Astrocyte of the cerebellum (primary cell): ENCODE measurements around the gene MYZAP.

Source experiments
- DNase-seq: peaks from one replicate; pipeline ENCODE4 v3.0.0-alpha.2; 2011; ENCODE audit warnings: low read depth
- H3K4me3 ChIP-seq: 2 replicates; pipeline ENCODE4 v1.5.1; 2011; ENCODE audit warnings: mild to moderate bottlenecking, low read depth, low read length, moderate library complexity
- CTCF ChIP-seq: IDR thresholded peaks from 2 replicates; pipeline ENCODE4 v1.5.1; 2012; ENCODE audit warnings: low read length, low read depth, moderate library complexity, mild to moderate bottlenecking; ENCODE audit errors: missing control alignments
- in situ Hi-C: cut with HindIII; loops from 2 replicates; pipeline ENCODE4 v1.10.0; 2017; ENCODE audit warnings: low sequenced_read_pairs

The MYZAP gene

GRCh38 chr15:57647791-57648130, 56.1 kb downstream of the MYZAP start:
- DNase-seq = no peak
- in situ Hi-C loops = no loop called here
- no peak for TF ChIP-seq CTCF
- no peak overlapping the region for H3K4me3 ChIP-seq

GRCh38 chr15:57649138-57649537, 57.4 kb downstream of the MYZAP start:
- no peak for TF ChIP-seq CTCF
- DNase-seq = no peak

GRCh38 chr15:57651445-57651844, 59.7 kb downstream of the MYZAP start:
- H3K4me3 ChIP-seq = no peak overlapping the region
- no peak for DNase-seq
- in situ Hi-C loops = no loop called here
- TF ChIP-seq CTCF = no peak

More at GRCh38 chr15:57649138-57649537, 57.4 kb downstream of the MYZAP start:
- no peak overlapping the region for H3K4me3 ChIP-seq
- in situ Hi-C loops = no loop called here

GRCh38 chr15:57652481-57652880, 60.8 kb downstream of the MYZAP start:
- H3K4me3 ChIP-seq = no peak overlapping the region
- DNase-seq = no peak
- in situ Hi-C loops = no loop called here
- TF ChIP-seq CTCF = no peak

GRCh38 chr15:57654153-57654852, 62.6 kb downstream of the MYZAP start:
- TF ChIP-seq CTCF = no peak
- in situ Hi-C loops = no loop called here
- no peak overlapping the region for H3K4me3 ChIP-seq
- DNase-seq = no peak

GRCh38 chr15:57655053-57655452, 63.3 kb downstream of the MYZAP start:
- in situ Hi-C loops = no loop called here
- no peak for TF ChIP-seq CTCF
- no peak overlapping the region for H3K4me3 ChIP-seq
- no peak for DNase-seq
